ENCODE data around the gene ZNF25. TPM values are rescaled to one million over a fixed set of nuclear protein-coding genes. Genes with fewer than 3 reads are reported as not detected.

ZNF25 gene
- total RNA-seq (2014; rRNA removed; shearing (Covaris generic)) = 0.76 and 2.7 TPM in 2 replicates
- polyA plus RNA-seq (2016; fragmentation: Nextera tagmentation; extraction: Ambion mirVana) = 0.23 TPM in 1 of 2 replicates, not detected in the other
- long read RNA-seq = 0 reads

DNA sequence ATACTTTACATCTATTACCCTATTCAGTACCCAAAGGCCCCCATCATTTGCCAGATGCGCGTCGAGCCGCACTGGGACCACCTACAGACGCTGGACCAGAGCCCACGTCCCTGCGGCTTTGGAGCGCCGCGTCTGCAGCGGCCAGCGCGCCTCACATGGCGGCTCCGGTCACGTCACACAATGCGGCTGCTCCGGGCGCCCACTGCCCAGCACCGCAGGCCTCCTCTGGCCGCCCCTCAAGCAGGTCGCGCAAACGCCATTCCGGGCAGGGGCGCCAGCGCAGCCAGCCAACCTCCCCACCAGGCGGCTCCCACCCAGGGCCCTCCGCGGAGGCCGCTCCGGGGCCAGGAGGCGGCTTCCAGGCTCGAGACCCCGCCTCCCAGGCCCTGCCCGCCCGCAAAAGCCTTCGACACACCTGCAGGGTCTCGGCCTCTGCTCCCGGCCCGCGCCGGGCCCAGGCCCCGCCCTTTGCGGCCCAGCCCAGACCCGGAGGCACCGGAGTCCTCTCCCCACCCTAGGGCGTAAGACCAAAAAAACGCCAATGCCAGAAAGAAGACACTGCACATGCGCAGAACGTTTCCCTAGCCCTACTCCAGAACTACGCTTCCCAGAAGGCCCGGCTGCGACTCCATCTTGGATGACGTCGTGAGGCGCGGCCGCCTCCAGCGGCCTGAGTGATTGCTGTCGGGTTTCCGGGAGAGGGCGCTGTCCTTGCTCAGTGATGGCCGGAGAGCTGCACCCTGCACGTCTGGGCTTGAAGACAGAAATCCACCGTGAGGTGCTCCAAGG lies at the start of gene ZNF25:
Gene ZNF25 (minus strand): TSS at position 557 of the 789 bp plus-strand sequence. CDS start 4,925 bp downstream, outside the sequence.
- H3K9me3 Mint-ChIP-seq = peaks cover 63% of the 10 kb centered on the region
- Histone ChIP-seq H3K27me3 (ENCODE audit: insufficient read depth) (no peaks in the 10 kb centered on the region), H3K9me2 (ENCODE audit: insufficient read depth) (no peaks in the 10 kb centered on the region), H3K4me1 (ENCODE audit: insufficient read depth) (no peaks in the 10 kb centered on the region), H3K36me3 (ENCODE audit: insufficient read depth) (no peaks in the 10 kb centered on the region), H3K27ac (ENCODE audit: low read depth) (peak within 1 kb of the TSS; percentile 40; the same call in 1 of the 2 replicates), H2AFZ (peak within 1 kb of the TSS; percentile 98), H3K4me2 (peak within 1 kb of the TSS; percentile 87), H4K20me1 (replicated peaks; ENCODE audit: insufficient read depth) (no peaks in the 10 kb centered on the region), H3K4me3 (peak within 1 kb of the TSS; percentile 63), H3F3A (replicated peaks; ENCODE audit: low read depth) (no peaks in the 10 kb centered on the region), H3K79me2 (replicated peaks; ENCODE audit: insufficient read depth) (no peaks in the 10 kb centered on the region)
- DNase-seq (ENCODE audit: low spot score) = peak; percentile 99
- H3K4me1 Mint-ChIP-seq = no peaks in the 10 kb centered on the region; the same call in 2 of the 3 replicates
- peaks cover 10% of the 10 kb centered on the region; the same call in 2 of the 3 replicates for H3K36me3 Mint-ChIP-seq (ENCODE audit: low read depth)
- H3K4me3 Mint-ChIP-seq = peak within 1 kb of the TSS; percentile 86
- ATAC-seq = peak; percentile 97
- TF ChIP-seq NANOG (IDR thresholded peaks at IDR 0.05; ENCODE audit: borderline replicate concordance) (no peak), CTCF (conservative IDR thresholded peaks at IDR 0.05; ENCODE audit: low read depth in 2 of 2) (peak; percentile 75 to 78), JUNB (IDR thresholded peaks at IDR 0.05; ENCODE audit: unreplicated experiment) (no peak), ZNF331 (CRISPR knock-in tag; IDR thresholded peaks at IDR 0.05; ENCODE audit: low read depth) (no peak), REST (IDR thresholded peaks at IDR 0.05; ENCODE audit: unreplicated experiment) (no peak), STAT1 (IDR thresholded peaks at IDR 0.05; ENCODE audit: unreplicated experiment) (no peak), EZH2phosphoT487 (IDR thresholded peaks at IDR 0.05; ENCODE audit: unreplicated experiment) (no peak), POLR2AphosphoS5 (IDR thresholded peaks at IDR 0.05; ENCODE audit: low read depth) (peak; percentile 60), ZNF114 (CRISPR knock-in tag; IDR thresholded peaks at IDR 0.05) (no peak), CREB1 (CRISPR knock-in tag; IDR thresholded peaks at IDR 0.05; ENCODE audit: low read depth) (peak; percentile 93), EZH2 (IDR thresholded peaks at IDR 0.05; ENCODE audit: low read depth, unreplicated experiment) (no peak)
- TF ChIP-seq, protein P1, sequence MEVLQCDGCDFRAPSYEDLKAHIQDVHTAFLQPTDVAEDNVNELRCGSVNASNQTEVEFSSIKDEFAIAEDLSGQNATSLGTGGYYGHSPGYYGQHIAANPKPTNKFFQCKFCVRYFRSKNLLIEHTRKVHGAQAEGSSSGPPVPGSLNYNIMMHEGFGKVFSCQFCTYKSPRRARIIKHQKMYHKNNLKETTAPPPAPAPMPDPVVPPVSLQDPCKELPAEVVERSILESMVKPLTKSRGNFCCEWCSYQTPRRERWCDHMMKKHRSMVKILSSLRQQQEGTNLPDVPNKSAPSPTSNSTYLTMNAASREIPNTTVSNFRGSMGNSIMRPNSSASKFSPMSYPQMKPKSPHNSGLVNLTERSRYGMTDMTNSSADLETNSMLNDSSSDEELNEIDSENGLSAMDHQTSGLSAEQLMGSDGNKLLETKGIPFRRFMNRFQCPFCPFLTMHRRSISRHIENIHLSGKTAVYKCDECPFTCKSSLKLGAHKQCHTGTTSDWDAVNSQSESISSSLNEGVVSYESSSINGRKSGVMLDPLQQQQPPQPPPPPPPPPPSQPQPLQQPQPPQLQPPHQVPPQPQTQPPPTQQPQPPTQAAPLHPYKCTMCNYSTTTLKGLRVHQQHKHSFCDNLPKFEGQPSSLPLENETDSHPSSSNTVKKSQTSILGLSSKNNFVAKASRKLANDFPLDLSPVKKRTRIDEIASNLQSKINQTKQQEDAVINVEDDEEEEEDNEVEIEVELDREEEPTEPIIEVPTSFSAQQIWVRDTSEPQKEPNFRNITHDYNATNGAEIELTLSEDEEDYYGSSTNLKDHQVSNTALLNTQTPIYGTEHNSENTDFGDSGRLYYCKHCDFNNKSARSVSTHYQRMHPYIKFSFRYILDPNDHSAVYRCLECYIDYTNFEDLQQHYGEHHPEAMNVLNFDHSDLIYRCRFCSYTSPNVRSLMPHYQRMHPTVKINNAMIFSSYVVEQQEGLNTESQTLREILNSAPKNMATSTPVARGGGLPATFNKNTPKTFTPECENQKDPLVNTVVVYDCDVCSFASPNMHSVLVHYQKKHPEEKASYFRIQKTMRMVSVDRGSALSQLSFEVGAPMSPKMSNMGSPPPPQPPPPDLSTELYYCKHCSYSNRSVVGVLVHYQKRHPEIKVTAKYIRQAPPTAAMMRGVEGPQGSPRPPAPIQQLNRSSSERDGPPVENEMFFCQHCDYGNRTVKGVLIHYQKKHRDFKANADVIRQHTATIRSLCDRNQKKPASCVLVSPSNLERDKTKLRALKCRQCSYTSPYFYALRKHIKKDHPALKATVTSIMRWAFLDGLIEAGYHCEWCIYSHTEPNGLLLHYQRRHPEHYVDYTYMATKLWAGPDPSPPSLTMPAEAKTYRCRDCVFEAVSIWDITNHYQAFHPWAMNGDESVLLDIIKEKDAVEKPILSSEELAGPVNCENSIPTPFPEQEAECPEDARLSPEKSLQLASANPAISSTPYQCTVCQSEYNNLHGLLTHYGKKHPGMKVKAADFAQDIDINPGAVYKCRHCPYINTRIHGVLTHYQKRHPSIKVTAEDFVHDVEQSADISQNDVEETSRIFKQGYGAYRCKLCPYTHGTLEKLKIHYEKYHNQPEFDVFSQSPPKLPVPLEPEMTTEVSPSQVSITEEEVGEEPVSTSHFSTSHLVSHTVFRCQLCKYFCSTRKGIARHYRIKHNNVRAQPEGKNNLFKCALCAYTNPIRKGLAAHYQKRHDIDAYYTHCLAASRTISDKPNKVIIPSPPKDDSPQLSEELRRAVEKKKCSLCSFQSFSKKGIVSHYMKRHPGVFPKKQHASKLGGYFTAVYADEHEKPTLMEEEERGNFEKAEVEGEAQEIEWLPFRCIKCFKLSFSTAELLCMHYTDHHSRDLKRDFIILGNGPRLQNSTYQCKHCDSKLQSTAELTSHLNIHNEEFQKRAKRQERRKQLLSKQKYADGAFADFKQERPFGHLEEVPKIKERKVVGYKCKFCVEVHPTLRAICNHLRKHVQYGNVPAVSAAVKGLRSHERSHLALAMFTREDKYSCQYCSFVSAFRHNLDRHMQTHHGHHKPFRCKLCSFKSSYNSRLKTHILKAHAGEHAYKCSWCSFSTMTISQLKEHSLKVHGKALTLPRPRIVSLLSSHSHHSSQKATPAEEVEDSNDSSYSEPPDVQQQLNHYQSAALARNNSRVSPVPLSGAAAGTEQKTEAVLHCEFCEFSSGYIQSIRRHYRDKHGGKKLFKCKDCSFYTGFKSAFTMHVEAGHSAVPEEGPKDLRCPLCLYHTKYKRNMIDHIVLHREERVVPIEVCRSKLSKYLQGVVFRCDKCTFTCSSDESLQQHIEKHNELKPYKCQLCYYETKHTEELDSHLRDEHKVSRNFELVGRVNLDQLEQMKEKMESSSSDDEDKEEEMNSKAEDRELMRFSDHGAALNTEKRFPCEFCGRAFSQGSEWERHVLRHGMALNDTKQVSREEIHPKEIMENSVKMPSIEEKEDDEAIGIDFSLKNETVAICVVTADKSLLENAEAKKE (CRISPR knock-in tag; IDR thresholded peaks at IDR 0.05) = no peak
- TF ChIP-seq, protein P2, sequence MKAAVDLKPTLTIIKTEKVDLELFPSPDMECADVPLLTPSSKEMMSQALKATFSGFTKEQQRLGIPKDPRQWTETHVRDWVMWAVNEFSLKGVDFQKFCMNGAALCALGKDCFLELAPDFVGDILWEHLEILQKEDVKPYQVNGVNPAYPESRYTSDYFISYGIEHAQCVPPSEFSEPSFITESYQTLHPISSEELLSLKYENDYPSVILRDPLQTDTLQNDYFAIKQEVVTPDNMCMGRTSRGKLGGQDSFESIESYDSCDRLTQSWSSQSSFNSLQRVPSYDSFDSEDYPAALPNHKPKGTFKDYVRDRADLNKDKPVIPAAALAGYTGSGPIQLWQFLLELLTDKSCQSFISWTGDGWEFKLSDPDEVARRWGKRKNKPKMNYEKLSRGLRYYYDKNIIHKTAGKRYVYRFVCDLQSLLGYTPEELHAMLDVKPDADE (IDR thresholded peaks at IDR 0.05) = peak; percentile 79
- no peaks in the 10 kb centered on the region for H3K27me3 Mint-ChIP-seq (ENCODE audit: insufficient read depth, low read depth, poor library complexity)
- H3K27ac Mint-ChIP-seq = peak within 1 kb of the TSS; percentile 88

All from GM23338 (cell line).